Activated CD4-positive, alpha-beta T cell treated with anti-CD3 and anti-CD28 coated beads for 36 hours (primary cell): Measurements from ENCODE around the gene NPB. TPM values are rescaled to one million over a fixed set of nuclear protein-coding genes. Genes with fewer than 3 reads are reported as not detected.

Experiments used
- ATAC-seq: fragments of 200-7000 bp; cut with Tn5 transposase; one replicate; pipeline ENCODE4 v1.10.0; 2021; ENCODE audit warnings: mild to moderate bottlenecking, moderate library complexity
- CTCF ChIA-PET: fragments of 350-600 bp; sonication (Branson Sonifier 250); formaldehyde crosslinking; loops from one replicate; lab custom pipeline; 2021; ENCODE audit warnings: antibody characterized with exemption; lab: Charles Lee
- POLR2A ChIA-PET: fragments of 350-600 bp; sonication (Branson Sonifier 250); formaldehyde crosslinking; loops from one replicate; lab custom pipeline; 2021; ENCODE audit warnings: antibody characterized with exemption, inconsistent platforms; lab: Charles Lee
- DNase-seq: peaks from one replicate; pipeline ENCODE4 v3.0.0-alpha.2; 2020
- H3K27ac Mint-ChIP-seq: one replicate; pipeline ENCODE4 v1.8.0; 2021; ENCODE audit warnings: mixed read lengths
- H3K27me3 Mint-ChIP-seq: one replicate; pipeline ENCODE4 v1.8.0; 2021; ENCODE audit warnings: mixed read lengths
- H3K36me3 Mint-ChIP-seq: one replicate; pipeline ENCODE4 v1.8.0; 2021; ENCODE audit warnings: low read depth, mixed read lengths
- H3K4me1 Mint-ChIP-seq: one replicate; pipeline ENCODE4 v1.8.0; 2021; ENCODE audit warnings: mixed read lengths
- H3K4me3 Mint-ChIP-seq: one replicate; pipeline ENCODE4 v1.8.0; 2021; ENCODE audit warnings: mild to moderate bottlenecking, moderate library complexity, mixed read lengths
- H3K9me3 Mint-ChIP-seq: one replicate; pipeline ENCODE4 v1.8.0; 2021; ENCODE audit warnings: low read depth, mixed read lengths
- intact Hi-C, 2 experiments: fragments of 100-400 bp; cut with DNase I in 1 of 2; cut with micrococcal nuclease in 1 of 2; formaldehyde crosslinking; loops; one replicate each; pipeline versions ENCODE4 v1.14.2 to v1.15.1; 2022 to 2024; cut with DNase I, micrococcal nuclease
- total RNA-seq, 2 experiments: library from RNA; stranded (reverse); gene quantifications; one replicate each; pipeline ENCODE4 v1.2.3, GENCODE V29; 2021

Gene NPB
- total RNA-seq, 2 experiments from 2014 or later, result 0.14 TPM; not detected in 1

- Mint-ChIP-seq H3K27ac (peak overlapping the region; percentile 70), H3K27me3 (no peaks in the 10 kb centered on the region), H3K4me1 (peaks cover 32% of the 10 kb centered on the region), H3K4me3 (peak overlapping the region; percentile 85), H3K9me3 (no peaks in the 10 kb centered on the region), H3K36me3 (peaks cover 62% of the 10 kb centered on the region)
- DNase-seq (no peak), ATAC-seq (no peak)
- intact Hi-C loops, result no loop called here
- POLR2A ChIA-PET, result no interaction called here
- CTCF ChIA-PET, result no interaction called here
These were observed 12.9 kb upstream of the NPB start for GRCh38 chr17:81888988-81889595.

- Mint-ChIP-seq H3K4me3 (peak overlapping the region; percentile 85), H3K36me3 (peaks cover 61% of the 10 kb centered on the region), H3K9me3 (no peaks in the 10 kb centered on the region), H3K4me1 (peaks cover 32% of the 10 kb centered on the region), H3K27me3 (no peaks in the 10 kb centered on the region), H3K27ac (peak overlapping the region; percentile 93)
- intact Hi-C loops, result loop anchor here (2.0 to 5.0 kb wide), 2 partner anchors 38 to 187 kb away; partner anchors contain the start of genes MAFG (in 1 of the 2) and MRPL12 (in 1 of the 2)
- DNase-seq (no peak), ATAC-seq (no peak)
- CTCF ChIA-PET, result no interaction called here
- POLR2A ChIA-PET, result no interaction called here
These were observed 12.4 kb upstream of the NPB start for GRCh38 chr17:81889602-81890001.

- DNase-seq (peak; percentile 51), ATAC-seq (no peak)
- no peaks in the 10 kb centered on the region for H3K9me3 Mint-ChIP-seq
- intact Hi-C loops, result loop anchor here (1.0 to 5.0 kb wide), 16 partner anchors 19 to 568 kb away; partner anchors contain the start of genes ARHGDIA (in 2 of the 2), P4HB (in 2 of the 2), ASPSCR1 (in 1 of the 2) and CCDC137 (in 1 of the 2)
- H3K4me1 Mint-ChIP-seq, result peaks cover 32% of the 10 kb centered on the region
- ChIA-PET POLR2A (no interaction called here), CTCF (no interaction called here)
- H3K36me3 Mint-ChIP-seq, result peaks cover 59% of the 10 kb centered on the region
- no peaks in the 10 kb centered on the region for H3K27me3 Mint-ChIP-seq
- peak overlapping the region; percentile 85 for H3K4me3 Mint-ChIP-seq
- H3K27ac Mint-ChIP-seq, result peak overlapping the region; percentile 93
These were observed 11.4 kb upstream of the NPB start for GRCh38 chr17:81890447-81891302.

- Mint-ChIP-seq H3K4me1 (peaks cover 32% of the 10 kb centered on the region), H3K27me3 (no peaks in the 10 kb centered on the region), H3K9me3 (no peaks in the 10 kb centered on the region), H3K36me3 (peaks cover 58% of the 10 kb centered on the region), H3K27ac (peak overlapping the region; percentile 99), H3K4me3 (peak overlapping the region; percentile 93)
- ChIA-PET CTCF (interaction anchor here (0.7 kb wide), 1 partner anchor 21 kb away, joined by 3 read pairs; no protein-coding TSS in a partner anchor), POLR2A (interaction anchor here (0.7 kb wide), 1 partner anchor 20 kb away, joined by 3 read pairs; the partner anchor contains the start of gene PCYT2)
- no peak for DNase-seq
- intact Hi-C loops, result loop anchor here (1.0 to 5.0 kb wide), 16 partner anchors 20 to 567 kb away; partner anchors contain the start of genes ARHGDIA (in 2 of the 2), P4HB (in 2 of the 2), ASPSCR1 (in 1 of the 2) and CCDC137 (in 1 of the 2)
- ATAC-seq, result peak; percentile 2
These were observed 10.8 kb upstream of the NPB start for GRCh38 chr17:81891303-81891552.

DNA sequence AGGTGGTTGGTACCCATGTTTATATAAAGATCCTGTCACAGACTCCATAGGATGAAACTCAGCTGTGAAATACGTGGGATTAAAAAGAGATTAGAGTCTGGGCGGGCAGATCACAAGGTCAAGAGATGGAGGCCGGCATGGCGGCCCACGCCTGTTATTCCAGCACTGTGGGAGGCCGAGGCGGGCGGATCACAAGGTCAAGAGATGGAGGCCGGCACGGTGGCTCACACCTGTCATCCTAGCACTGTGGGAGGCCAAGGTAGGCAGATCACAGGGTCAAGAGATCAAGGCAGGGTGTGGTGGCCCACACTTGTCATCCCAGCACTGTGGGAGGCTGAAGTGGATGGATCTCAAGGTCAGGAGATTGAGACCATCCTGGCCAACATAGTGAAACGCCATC, 6.6 kb upstream of the NPB start:
- Mint-ChIP-seq H3K4me1 (peaks cover 10% of the 10 kb centered on the region), H3K36me3 (peaks cover 54% of the 10 kb centered on the region), H3K9me3 (no peaks in the 10 kb centered on the region), H3K27ac (no peak overlapping the region), H3K27me3 (no peaks in the 10 kb centered on the region), H3K4me3 (no peak overlapping the region)
- ChIA-PET POLR2A (no interaction called here), CTCF (no interaction called here)
- DNase-seq (no peak), ATAC-seq (no peak)
- intact Hi-C loops, result no loop called here

DNA sequence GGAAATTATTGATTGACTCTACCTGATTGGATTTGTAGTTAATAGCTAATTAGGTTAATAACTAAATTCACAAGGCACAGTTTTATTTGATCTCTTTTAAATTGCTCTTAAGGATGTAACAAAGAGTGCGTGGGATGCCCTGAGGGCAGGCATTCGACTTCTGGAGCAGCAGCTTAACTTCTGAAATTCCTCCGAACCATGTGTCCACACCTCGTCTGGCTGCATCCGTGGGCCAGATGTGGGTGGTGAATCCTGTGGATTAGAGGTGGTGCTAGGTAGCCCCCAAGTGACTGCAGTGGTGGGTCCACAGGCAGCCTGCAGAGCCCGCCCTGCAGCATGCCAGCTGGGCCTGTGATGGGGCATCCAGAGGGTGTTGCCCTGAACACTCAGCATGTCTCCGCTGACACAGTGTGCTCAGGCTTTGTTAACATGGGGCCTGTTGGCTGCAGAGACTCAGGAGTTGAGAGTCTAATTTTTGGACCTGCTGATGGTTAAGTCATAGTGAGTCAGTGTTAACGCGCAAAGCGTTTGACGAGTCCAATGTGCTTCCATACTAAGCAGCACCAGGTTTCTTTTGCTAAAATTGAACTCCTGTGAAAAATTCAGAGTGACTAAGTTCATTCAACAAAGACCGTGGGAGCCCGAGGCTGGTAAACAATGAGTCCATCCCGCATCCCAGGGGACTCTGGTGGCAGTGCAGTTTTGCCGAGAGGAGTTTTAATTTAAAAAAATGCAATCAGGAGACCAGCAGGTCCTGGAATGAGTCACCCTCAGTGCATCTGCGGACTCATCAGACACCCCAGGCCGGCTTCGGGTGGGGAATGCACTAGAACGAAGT, 3.8 kb upstream of the NPB start:
- DNase-seq (no peak), ATAC-seq (no peak)
- Mint-ChIP-seq H3K27ac (no peak overlapping the region), H3K27me3 (peaks cover 5% of the 10 kb centered on the region), H3K9me3 (no peaks in the 10 kb centered on the region), H3K4me1 (peaks cover 8% of the 10 kb centered on the region), H3K36me3 (peaks cover 50% of the 10 kb centered on the region), H3K4me3 (no peak overlapping the region)
- intact Hi-C loops, result no loop called here
- CTCF ChIA-PET, result no interaction called here
- POLR2A ChIA-PET, result no interaction called here

DNA sequence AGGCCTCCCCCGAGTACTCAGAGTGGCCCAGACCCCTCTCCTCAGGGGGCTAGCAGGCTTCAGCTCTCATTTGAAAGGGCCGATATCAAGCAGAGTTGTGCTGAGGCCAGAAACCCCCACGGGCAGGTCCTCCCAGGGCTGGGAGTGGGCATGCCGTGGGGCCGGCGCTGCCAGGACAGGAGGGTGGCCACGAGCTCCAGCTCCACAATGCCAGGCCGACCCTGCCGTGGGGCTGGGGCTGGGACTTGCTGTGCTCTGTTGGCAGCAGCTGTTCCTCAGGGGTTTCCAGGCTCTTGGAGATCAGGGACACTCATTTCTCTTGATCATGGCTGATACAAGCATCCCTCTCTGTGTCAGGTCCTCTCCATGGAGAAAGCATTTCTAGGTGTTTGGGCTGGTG, 3.2 kb upstream of the NPB start:
- H3K36me3 Mint-ChIP-seq, result peaks cover 47% of the 10 kb centered on the region
- ChIA-PET POLR2A (no interaction called here), CTCF (no interaction called here)

DNA sequence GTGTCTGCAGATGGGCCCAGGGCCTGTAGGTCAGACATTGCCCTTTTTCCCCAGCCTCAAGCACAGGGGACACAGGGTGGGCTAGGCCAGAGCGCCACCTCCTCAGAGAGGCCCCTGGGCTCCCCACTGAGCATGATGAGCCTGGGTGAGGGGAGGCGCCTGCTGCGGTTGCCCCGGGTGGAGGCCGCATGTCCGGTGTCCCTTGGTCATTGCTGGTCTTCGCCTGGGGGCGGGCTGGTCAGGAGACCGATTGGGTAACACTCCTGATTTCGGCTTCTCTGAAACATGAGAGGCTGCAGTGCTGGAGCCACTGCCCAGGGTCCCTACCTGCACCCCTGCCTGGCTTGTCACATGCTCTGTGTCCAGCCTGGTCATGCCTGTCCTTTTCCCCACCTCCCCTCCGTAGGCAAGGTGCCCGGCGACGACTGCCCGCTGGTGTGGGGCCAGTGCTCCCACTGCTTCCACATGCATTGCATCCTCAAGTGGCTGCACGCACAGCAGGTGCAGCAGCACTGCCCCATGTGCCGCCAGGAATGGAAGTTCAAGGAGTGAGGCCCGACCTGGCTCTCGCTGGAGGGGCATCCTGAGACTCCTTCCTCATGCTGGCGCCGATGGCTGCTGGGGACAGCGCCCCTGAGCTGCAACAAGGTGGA, 2.4 kb upstream of the NPB start:
- Mint-ChIP-seq H3K4me3 (no peak overlapping the region), H3K27me3 (peaks cover 5% of the 10 kb centered on the region), H3K9me3 (no peaks in the 10 kb centered on the region), H3K27ac (no peak overlapping the region), H3K36me3 (peaks cover 43% of the 10 kb centered on the region), H3K4me1 (peaks cover 5% of the 10 kb centered on the region)
- ChIA-PET POLR2A (no interaction called here), CTCF (interaction anchor here (0.6 kb wide), 1 partner anchor 13 kb away, joined by 3 read pairs; no protein-coding TSS in a partner anchor)
- ATAC-seq (no peak), DNase-seq (no peak)
- intact Hi-C loops, result no loop called here

More for the DNA sequence above, 3.2 kb upstream of the NPB start:
- DNase-seq, result no peak
- Mint-ChIP-seq H3K9me3 (no peaks in the 10 kb centered on the region), H3K4me3 (no peak overlapping the region), H3K27me3 (peaks cover 5% of the 10 kb centered on the region), H3K27ac (no peak overlapping the region), H3K4me1 (peaks cover 5% of the 10 kb centered on the region)
- intact Hi-C loops, result no loop called here
- ATAC-seq, result no peak

GRCh38 chr17:81900181-81900820, 1.7 kb upstream of the NPB start:
- no peaks in the 10 kb centered on the region for H3K9me3 Mint-ChIP-seq
- peaks cover 39% of the 10 kb centered on the region for H3K36me3 Mint-ChIP-seq
- DNase-seq (no peak), ATAC-seq (no peak)
- H3K27me3 Mint-ChIP-seq, result peaks cover 5% of the 10 kb centered on the region
- H3K4me1 Mint-ChIP-seq, result peaks cover 5% of the 10 kb centered on the region
- intact Hi-C loops, result no loop called here
- POLR2A ChIA-PET, result no interaction called here
- CTCF ChIA-PET, result interaction anchor here (0.6 kb wide), 1 partner anchor 14 kb away, joined by 3 read pairs; no protein-coding TSS in a partner anchor
- no peak overlapping the region for H3K27ac Mint-ChIP-seq
- no peak overlapping the region for H3K4me3 Mint-ChIP-seq

- ATAC-seq, result peak; percentile 6
- peaks cover 33% of the 10 kb centered on the region for H3K36me3 Mint-ChIP-seq
- peaks cover 5% of the 10 kb centered on the region for H3K4me1 Mint-ChIP-seq
- H3K27me3 Mint-ChIP-seq, result peaks cover 5% of the 10 kb centered on the region
- no peak overlapping the region for H3K4me3 Mint-ChIP-seq
- DNase-seq, result no peak
- ChIA-PET CTCF (interaction anchor here (0.5 kb wide), 1 partner anchor 262 kb away, joined by 3 read pairs; no protein-coding TSS in a partner anchor), POLR2A (no interaction called here)
- intact Hi-C loops, result no loop called here
- no peak overlapping the region for H3K27ac Mint-ChIP-seq
- no peaks in the 10 kb centered on the region for H3K9me3 Mint-ChIP-seq
These were observed 643 bp upstream of the NPB start for GRCh38 chr17:81901167-81902022.
